Ovary (tissue), 3 donors: ENCODE measurements around the gene PROP1.
"Not testable (repeated sequence)": the region's sequence is repeated elsewhere in the genome, so short reads cannot be mapped to it uniquely, and the experiment has no call there.

Experiments
- CTCF ChIP-seq, 3 donors: fragments of 450-650 bp in 2 of 3; fragments of 200-600 bp in 1 of 3; IDR thresholded peaks; one replicate each; pipeline versions ENCODE4 v1.5.1 to v1.8.0; 2016 to 2022; ENCODE audit warnings: antibody characterized with exemption in 3 of 3, mild to moderate bottlenecking in 1 of 3
- POLR2A ChIP-seq: fragments of 450-650 bp; IDR thresholded peaks from one replicate; pipeline ENCODE4 v1.6.1; 2017; ENCODE audit warnings: antibody characterized with exemption, mild to moderate bottlenecking, moderate library complexity
- donor health status: DM: no; HTN: no; CAD: no.

GRCh38 chr5:178012758-178013157, 16.7 kb upstream of the PROP1 start:
- not testable (repeated sequence) for TF ChIP-seq CTCF (IDR thresholded peaks at IDR 0.05); POLR2A
